Mesothelial cell of epicardium (in vitro differentiated cells): ENCODE measurements around the gene LTBP1. TPM values are rescaled to one million over a fixed set of nuclear protein-coding genes. Genes with fewer than 3 reads are reported as not detected.

Source experiments
- DNase-seq, 2 experiments: peaks; one replicate each; pipeline ENCODE4 v3.0.0; 2021; ENCODE audit warnings: low spot score in 2 of 2; ENCODE audit not compliant: unreplicated experiment in 2 of 2
- H3K27ac Mint-ChIP-seq: 2 replicates; pipeline ENCODE4 v1.8.0; 2021; ENCODE audit warnings: mixed read lengths
- H3K27me3 Mint-ChIP-seq: 2 replicates; pipeline ENCODE4 v1.8.0; 2021; ENCODE audit warnings: low read depth, mixed read lengths
- H3K36me3 Mint-ChIP-seq: 2 replicates; pipeline ENCODE4 v1.8.0; 2021; ENCODE audit warnings: mixed read lengths
- H3K4me1 Mint-ChIP-seq: 2 replicates; pipeline ENCODE4 v1.8.0; 2021; ENCODE audit warnings: mixed read lengths
- H3K4me3 Mint-ChIP-seq: 2 replicates; pipeline ENCODE4 v1.8.0; 2021; ENCODE audit warnings: mild to moderate bottlenecking, moderate library complexity, mixed read lengths
- H3K9me3 Mint-ChIP-seq: 2 replicates; pipeline ENCODE4 v1.8.0; 2021; ENCODE audit warnings: mixed read lengths
- CTCF ChIP-seq: fragments of 200-600 bp; sonication (generic); IDR thresholded peaks from one replicate; pipeline ENCODE4 v1.5.0; 2021; ENCODE audit warnings: antibody characterized with exemption; ENCODE audit not compliant: unreplicated experiment
- total RNA-seq: library from RNA; stranded (reverse); gene quantifications from 3 replicates; pipeline ENCODE4 v1.2.1, GENCODE V29; 2021

Gene LTBP1
- total RNA-seq, 1 donor from 2014 or later: 80.2 TPM

- H3K36me3 Mint-ChIP-seq: peaks cover 7% of the 10 kb centered on the region
- TF ChIP-seq CTCF: no peak
- DNase-seq: no peak
- no peak overlapping the region for H3K4me3 Mint-ChIP-seq
- H3K4me1 Mint-ChIP-seq: peaks cover 3% of the 10 kb centered on the region
- H3K9me3 Mint-ChIP-seq: no peaks in the 10 kb centered on the region
- no peak overlapping the region for H3K27ac Mint-ChIP-seq
- H3K27me3 Mint-ChIP-seq: no peaks in the 10 kb centered on the region
Observed at GRCh38 chr2:33321236-33321771, 374.6 kb downstream of the LTBP1 start.

DNA sequence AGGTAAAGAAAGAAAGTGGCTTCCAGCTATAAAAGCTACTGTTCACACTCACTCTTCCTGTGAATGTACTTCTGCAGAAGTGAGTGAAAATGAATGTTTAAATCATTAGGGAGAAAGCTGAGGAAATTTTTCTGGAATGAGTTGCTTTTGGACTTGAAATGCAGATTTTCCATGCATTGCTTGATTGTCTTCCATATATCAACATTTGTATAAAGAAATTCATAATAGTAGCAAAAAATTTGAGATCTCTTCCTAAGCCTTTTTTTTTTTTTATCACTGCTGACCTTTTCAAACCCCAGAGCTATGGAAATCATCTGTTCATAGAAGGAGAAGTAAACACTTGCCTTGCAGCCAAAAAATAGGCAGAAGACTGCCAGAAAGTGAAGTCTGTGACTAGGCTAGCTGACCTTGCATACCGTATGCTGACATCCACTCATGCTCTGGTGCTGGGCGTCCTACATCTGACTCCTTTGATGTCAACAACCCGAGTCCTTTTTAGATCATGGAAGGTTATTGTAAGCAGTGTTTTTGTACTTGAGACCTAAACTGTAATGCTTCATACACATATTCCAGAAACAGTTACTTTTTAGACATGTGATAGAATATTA lies 375.2 kb downstream of the LTBP1 start:
- Mint-ChIP-seq H3K4me3 (no peak overlapping the region), H3K4me1 (peaks cover 3% of the 10 kb centered on the region), H3K36me3 (peaks cover 7% of the 10 kb centered on the region), H3K27ac (no peak overlapping the region), H3K27me3 (no peaks in the 10 kb centered on the region), H3K9me3 (no peaks in the 10 kb centered on the region)
- DNase-seq: no peak
- TF ChIP-seq CTCF: no peak

GRCh38 chr2:33322612-33323011 lies 375.9 kb downstream of the LTBP1 start:
- no peak for DNase-seq
- H3K4me1 Mint-ChIP-seq: peaks cover 3% of the 10 kb centered on the region
- H3K4me3 Mint-ChIP-seq: no peak overlapping the region
- no peak overlapping the region for H3K27ac Mint-ChIP-seq
- H3K27me3 Mint-ChIP-seq: no peaks in the 10 kb centered on the region
- no peaks in the 10 kb centered on the region for H3K9me3 Mint-ChIP-seq
- no peak for TF ChIP-seq CTCF
- peaks cover 7% of the 10 kb centered on the region for H3K36me3 Mint-ChIP-seq

GRCh38 chr2:33323957-33324356 lies 377.2 kb downstream of the LTBP1 start:
- peaks cover 8% of the 10 kb centered on the region for H3K9me3 Mint-ChIP-seq
- H3K4me3 Mint-ChIP-seq: no peak overlapping the region
- H3K27ac Mint-ChIP-seq: no peak overlapping the region
- no peak for DNase-seq
- H3K27me3 Mint-ChIP-seq: no peaks in the 10 kb centered on the region
- no peak for TF ChIP-seq CTCF
- peaks cover 3% of the 10 kb centered on the region for H3K4me1 Mint-ChIP-seq
- peaks cover 12% of the 10 kb centered on the region for H3K36me3 Mint-ChIP-seq

DNA sequence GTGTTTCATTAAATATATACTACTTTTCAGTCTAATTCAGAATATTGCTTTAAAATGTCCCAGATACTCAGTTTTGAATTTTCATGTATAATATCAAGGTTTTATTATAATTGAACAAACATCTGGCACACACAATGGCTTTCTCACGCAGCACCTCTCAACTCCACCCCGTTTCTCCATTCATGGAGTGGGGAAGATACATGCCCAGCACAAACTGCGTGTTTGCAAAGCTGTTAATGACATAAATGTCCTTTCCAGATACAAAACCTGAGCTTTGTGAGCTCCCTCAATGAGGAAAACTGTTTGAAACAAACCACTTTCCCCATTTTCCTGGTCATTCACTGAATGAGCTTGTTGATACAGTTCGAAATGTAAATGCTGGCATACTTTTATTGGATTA lies 379.3 kb downstream of the LTBP1 start:
- Mint-ChIP-seq H3K36me3 (peaks cover 9% of the 10 kb centered on the region), H3K4me1 (peaks cover 3% of the 10 kb centered on the region), H3K27me3 (no peaks in the 10 kb centered on the region), H3K9me3 (peaks cover 13% of the 10 kb centered on the region), H3K27ac (no peak overlapping the region), H3K4me3 (no peak overlapping the region)
- no peak for DNase-seq
- no peak for TF ChIP-seq CTCF

- Mint-ChIP-seq H3K36me3 (peaks cover 16% of the 10 kb centered on the region), H3K4me1 (no peaks in the 10 kb centered on the region)
Observed at GRCh38 chr2:33333433-33333832, 386.7 kb downstream of the LTBP1 start.

More at GRCh38 chr2:33333433-33333832, 386.7 kb downstream of the LTBP1 start:
- H3K4me3 Mint-ChIP-seq: no peak overlapping the region
- no peaks in the 10 kb centered on the region for H3K27me3 Mint-ChIP-seq
- no peak for TF ChIP-seq CTCF
- DNase-seq: no peak
- no peak overlapping the region for H3K27ac Mint-ChIP-seq
- H3K9me3 Mint-ChIP-seq: peaks cover 20% of the 10 kb centered on the region
